SW480 (cell line): Measurements from ENCODE around the gene PCSK5.
A peak's percentile ranks its signal among the peaks of the same experiment; 100 is the strongest.
"Not testable (repeated sequence)": the region's sequence is repeated elsewhere in the genome, so short reads cannot be mapped to it uniquely, and the experiment has no call there.

ENCODE experiments used
- DNase-seq: peaks from one replicate; pipeline ENCODE4 v3.0.0-alpha.2; 2016; ENCODE audit warnings: low spot score

PCSK5 gene

DNA sequence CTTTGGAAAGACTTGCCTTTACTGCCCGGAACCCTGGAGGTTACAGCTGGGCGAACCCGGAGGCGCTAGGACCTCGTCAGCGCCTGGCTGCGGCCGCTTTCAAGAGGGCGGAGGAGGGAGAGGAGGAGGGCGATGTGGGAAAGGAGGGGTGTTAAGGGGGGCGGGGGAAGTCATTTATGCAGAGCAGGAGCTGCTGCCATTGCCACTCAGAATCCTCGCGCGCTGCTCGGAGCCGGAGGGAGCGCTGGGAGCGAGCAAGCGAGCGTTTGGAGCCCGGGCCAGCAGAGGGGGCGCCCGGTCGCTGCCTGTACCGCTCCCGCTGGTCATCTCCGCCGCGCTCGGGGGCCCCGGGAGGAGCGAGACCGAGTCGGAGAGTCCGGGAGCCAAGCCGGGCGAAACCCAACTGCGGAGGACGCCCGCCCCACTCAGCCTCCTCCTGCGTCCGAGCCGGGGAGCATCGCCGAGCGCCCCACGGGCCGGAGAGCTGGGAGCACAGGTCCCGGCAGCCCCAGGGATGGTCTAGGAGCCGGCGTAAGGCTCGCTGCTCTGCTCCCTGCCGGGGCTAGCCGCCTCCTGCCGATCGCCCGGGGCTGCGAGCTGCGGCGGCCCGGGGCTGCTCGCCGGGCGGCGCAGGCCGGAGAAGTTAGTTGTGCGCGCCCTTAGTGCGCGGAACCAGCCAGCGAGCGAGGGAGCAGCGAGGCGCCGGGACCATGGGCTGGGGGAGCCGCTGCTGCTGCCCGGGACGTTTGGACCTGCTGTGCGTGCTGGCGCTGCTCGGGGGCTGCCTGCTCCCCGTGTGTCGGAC is at the start of gene PCSK5:
PCSK5 (plus strand) TSS at position 202 of the 805 bp plus-strand sequence; CDS start at position 711, 509 bp downstream.
- DNase-seq = peak; percentile 96

DNA sequence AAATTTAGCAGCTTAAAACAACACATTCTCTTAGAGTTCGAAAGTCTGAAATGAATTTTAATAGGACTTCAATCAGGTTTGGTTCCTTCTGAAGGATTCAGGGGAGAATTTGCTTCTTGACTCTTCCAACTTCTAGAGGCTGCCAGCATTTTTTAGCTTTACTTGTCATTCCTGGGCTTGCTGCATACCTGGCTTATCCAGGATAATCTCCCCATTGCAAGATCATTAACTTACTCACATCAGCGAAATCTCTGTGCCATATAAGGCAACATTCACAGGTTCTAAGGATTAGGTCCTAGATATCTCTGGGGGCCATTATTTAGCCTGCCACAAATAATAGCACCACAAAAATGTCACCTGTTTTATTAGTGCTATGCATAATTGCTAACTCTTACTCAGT is 46.2 kb upstream of the PCSK5 start:
- no peak for DNase-seq

DNA sequence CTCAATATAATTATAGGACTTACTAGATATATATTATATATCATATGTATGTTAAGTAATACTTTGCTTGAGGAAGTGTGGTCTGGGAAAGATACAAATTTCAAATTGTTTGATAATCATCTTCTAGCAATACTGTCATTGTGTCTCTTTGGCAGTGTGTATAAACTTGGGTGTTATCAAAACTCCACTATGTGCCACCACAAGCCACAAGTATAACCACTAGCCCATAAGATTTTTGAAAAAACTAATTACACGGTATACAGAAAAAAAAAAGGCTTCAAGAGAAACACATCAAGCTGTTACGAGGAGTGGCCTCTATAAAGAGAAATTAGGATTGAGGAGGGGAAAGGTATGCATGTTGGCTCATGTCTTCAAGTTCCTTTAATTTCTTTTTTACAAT is 44.7 kb upstream of the PCSK5 start:
- DNase-seq = no peak

DNA sequence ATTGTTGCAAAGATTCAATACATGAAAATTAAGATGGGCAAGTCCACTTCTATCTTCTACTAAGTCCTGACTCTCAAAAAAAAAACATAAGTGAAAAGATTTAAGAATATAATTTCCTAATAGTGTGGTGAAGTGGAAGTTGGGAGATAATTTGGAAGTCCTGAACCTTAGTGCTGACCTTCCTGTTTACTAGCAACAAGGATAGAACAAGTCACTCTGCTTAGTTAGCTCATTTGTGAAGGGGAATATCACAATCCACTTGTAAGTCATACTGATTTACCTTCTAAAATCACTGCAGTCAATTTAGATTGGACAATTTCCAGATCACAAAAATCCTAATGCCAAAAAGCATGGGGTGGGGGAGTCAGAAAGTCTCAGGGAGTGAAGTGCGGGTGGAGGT is 43.4 kb upstream of the PCSK5 start:
- no peak for DNase-seq

DNA sequence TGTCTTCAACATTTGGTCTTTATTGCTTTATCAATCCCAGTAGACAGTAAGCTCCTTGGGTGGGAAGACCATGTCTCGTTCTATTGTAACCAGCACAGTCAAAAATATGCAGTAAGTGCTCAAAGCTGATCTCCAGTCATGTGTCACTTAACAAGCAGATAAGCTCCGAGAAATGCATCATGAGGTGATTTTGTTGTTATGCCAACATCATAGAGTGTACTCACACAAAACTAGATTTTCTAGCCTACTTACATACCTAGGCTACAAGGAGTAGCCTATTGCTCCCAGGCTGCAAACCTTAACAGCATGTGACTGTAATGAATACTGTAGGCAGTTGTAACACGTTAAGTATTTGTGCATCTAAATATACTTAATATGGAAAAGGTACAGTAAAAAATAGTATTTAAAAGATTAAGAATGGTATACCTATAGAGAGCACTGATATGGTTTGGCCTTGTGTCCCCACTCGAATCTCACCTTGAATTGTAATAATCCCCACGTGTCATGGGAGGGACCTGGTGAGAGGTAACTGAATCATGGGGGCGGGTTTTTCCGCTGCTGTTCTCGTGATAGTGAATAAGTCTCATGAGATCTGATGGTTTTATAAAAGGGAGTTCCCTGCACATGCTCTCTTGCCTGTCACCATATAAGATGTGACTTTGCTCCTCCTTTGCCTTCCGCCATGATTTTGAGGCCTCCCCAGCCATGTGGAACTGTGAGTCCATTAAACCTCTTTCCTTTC is 39.8 kb upstream of the PCSK5 start:
- DNase-seq = no peak

DNA sequence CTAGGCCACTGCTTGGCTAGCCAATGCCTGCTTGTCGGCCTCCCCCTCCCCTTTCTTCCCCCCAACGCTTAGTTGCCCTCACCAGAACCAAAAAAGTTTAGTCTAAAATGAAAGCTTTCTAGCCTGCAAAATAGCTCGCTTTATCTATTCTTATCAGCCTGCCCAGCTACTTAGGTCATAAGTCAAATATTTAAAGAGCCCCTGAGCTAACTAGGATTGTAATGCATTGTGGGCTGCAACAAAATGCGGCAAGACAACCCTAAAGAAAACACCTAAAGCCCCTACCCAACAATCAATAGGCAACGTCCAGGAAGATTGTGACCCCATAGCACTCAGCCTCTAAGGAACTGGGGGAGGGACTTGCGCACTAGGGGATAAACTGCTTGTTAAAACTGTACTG is 38.6 kb upstream of the PCSK5 start:
- DNase-seq = no peak

DNA sequence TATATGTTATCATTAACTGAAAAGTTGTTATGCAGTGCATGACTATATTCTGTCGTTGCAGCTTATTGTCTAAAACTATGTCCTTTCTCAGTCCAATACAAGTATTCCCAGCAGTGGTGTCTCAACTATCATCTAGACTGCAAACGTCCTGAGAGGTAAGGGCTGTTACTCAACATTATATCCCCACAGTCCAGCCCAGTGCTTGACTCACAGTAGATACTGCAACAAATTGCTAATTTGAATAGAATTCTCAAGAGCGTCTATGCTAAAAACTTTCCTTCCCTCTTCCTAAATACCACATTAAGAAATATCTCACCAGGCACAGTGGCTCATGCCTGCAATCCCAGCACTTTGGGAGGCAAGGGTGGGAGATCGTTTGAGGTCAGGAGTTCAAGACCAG is 37.7 kb upstream of the PCSK5 start:
- no peak for DNase-seq

DNA sequence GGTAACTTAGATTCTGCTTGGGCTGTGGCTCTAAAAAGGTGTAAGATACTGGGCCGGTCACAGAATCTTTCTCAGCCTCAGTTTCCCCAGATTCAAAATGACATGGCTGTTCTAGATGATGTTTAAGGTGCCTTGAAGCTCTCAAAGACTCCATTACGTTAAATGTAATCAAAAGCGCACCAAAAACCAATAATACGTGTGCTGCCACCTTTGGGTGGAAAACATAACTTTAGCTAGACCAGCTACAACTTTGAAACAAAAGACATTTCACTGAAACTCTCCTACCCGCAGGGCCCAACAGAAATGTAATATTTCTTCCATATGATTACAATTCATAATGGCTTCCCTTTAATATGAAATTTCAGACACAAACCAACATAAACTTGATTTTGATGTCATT is 35.0 kb upstream of the PCSK5 start:
- DNase-seq = peak; percentile 39

DNA sequence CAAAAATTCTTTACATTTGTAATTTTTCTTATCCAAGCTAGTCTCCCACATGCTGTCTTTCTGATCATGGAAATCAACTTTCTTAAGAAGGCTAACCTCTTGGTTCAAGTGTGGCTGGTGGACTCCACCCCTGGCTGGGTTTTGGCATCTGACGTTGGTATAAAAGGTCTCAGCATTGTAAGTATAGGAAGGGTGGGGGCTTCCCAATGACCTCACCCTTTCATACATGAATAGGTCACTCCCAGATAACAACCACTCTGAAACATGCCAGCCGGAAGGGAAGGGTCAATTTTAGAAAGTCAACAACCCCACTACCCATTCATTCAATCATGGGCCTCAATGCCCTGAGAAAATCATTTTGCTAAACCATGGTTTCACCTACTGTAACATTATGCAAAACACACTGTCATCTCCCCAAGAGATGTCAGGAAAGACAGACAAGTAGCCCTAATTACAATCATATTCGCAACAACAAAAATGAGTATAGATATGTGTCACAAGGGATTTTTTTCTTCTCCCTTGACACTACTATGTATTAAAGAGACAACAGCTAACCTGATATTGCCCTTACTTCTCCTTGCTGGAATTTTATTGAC is 31.9 kb upstream of the PCSK5 start:
- no peak for DNase-seq

DNA sequence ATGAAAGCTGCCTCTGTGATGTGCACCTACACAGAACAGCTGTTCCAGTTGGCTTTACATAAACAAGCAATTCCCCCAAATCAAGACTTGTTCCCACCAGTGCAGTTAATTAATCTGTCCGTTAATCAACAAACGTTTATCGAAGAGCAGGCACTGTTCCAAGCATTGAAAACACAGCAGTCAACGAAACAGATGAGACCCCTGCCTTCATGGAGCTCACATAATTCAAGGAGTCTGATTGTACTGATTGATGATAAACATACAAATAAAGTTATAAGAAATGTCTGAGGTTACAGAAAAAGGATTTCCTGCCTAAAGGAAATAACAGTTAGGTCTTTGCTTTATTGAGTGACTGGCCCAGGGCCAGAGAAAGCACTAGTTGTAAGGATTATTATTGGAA is 26.2 kb upstream of the PCSK5 start:
- no peak for DNase-seq

DNA sequence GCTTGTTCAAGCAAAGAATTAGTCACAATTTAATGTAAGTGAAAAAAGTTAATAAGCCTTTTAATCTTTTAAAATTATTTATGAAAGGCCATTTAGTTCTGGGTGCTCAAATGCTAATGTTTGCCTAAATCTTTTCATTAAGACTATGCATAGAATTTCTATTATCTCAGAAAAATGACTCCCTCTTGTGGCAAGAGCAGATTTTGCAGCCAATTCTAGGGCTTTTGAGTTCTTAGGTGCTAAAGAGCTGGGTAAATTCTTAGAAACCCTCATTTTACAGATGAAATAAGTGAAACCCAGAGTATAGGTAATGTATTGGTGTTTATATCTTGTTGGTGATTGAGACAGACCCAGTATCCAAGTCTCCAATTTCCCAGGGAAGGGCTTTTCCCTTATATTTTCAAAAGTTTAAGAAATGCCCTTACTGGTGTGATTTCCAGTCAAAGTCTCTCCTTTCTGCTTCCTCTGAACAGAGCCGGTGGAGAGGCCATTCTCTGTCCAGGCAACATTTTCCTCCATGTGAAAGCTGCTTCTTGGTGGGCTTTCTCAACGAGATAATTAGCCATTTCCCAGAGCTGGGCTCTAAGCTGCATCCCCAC is 24.1 kb upstream of the PCSK5 start:
- peak; percentile 43 for DNase-seq

DNA sequence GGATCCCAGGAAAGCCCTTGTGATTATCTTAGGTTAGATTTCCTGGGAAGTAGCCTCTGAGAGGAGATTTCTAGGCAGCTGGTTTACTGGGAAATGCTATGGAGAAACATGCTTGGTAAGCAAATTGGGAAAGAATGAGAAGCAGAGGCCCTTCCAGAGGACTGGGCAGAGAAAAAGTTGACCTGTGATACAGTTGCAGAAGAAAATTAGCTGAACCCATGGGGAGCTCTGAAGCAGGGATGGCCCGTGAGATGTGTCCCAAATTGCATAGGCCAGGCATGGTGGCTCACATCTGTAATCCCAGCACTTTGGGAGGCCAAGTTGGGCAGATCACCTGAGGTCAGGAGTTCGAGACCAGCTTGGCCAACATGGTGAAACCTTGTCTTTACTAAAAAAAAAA is 21.9 kb upstream of the PCSK5 start:
- not testable (repeated sequence) for DNase-seq

DNA sequence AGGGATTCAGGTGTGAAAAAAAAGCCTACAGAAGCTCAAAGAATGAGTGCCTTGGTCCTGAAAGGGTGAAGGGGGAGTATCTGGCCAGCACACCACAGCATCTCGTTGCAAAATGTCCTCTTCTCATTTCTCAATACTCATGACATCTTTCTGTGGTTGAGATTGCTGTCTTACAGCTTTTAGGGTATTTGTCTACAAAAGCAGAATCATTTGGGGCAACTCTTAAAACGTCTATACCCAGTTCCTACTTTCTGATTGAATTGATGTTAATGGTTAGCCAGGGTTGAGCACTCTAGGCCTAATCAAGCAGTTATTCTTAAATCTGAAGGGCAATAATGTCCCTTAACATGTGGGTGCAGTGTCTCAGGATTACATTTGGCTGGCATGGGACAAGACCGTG is 21.2 kb upstream of the PCSK5 start:
- no peak for DNase-seq

DNA sequence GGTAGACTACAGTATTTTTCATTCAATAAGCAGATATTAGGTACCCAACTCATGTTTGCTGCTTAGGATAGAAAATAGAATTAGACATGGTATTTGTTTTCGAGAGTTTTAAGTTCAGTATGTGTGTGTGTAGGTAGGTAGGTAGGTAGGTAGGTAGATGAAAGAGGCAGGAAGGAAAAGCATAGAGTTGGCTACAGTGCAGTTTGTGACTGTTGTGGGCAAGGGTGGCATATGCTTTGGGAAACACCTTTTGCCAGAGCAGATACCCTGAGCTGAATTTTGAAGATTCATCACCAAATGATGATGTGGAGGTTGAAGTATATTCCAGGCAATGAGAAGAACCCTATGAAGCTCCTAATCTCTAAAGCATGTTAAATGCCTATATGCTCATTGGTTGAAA is 20.0 kb upstream of the PCSK5 start:
- DNase-seq = no peak

DNA sequence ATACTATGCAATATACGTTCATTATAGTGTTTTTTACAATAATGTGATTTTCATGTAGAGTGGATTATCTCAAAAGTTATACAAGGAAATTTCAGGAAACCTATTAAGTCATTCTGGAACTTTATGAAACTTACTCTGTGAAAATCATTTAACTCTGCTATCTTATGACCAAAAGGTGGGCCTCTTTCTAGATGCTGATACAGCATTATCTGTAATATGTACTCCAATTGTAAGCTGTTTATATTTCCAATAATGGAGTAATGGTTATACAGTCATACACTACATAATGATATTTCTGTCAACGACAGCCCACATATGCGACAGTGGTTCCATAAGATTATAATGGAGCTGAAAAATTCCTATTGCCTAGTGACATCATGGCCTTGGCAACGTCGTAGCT is 18.8 kb upstream of the PCSK5 start:
- no peak for DNase-seq

DNA sequence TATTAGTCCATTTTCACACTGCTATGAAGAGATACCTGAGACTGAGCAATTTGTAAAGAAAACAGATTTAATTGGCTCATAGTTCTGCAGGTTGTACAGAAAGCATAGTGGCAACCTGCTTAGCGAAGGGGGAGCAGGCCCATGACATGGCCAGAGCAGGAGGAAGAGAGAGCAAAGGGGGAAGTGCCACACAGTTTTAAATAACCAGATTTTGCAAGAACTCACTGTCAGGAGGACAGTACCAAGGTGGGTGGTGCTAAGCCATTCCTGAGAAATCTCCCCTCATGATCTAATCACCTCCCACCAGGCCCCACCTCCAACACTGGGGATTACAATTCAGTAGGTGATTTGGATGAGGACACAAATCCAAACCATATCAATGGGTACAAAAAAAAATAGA is 16.8 kb upstream of the PCSK5 start:
- DNase-seq = no peak

DNA sequence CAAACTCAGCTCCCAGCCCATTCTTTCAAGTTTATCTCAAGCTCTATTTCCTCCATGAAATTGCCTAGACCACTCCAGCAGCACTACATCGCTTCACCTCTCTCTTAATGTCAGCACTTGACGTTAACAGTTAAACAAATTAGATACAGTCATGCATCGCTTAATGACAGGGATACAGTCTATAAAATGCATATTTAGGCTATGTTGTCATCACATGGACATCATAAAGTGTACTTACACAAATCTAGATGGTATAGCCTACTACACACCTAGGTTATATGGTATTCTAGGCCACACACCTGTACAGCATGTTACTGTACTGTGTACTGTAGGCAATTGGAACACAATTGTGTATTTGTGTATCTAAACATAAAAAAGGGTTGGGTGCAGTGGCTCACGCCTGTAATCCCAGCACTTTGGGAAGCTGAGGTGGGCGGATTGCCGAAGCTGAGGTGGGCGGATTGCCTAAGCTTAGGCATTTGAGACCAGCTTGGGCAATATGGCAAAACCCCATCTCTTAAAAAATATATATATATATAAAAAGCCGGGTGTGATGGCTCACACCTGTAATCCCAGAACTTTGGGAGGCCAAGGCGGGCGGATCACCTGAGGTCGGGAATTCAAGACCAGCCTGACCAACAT is 13.4 kb upstream of the PCSK5 start:
- no peak for DNase-seq

DNA sequence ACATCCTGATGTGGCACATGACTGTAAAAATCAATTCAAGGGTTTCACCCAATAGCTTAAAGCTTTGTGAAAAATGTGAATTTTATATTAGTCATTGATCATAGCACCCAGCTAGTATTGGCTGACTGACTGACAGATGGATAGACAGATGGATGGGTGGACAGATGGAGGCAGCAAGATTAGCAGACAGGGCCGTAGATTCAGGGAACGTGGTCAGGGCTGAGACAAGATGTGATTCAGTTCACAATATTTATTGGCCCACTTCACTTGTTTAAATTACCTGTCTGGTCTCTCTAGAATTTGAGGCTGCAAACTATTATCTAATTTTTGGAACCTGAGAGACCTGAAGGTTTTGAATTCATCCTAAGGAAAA is 12.0 kb upstream of the PCSK5 start:
- DNase-seq = no peak

DNA sequence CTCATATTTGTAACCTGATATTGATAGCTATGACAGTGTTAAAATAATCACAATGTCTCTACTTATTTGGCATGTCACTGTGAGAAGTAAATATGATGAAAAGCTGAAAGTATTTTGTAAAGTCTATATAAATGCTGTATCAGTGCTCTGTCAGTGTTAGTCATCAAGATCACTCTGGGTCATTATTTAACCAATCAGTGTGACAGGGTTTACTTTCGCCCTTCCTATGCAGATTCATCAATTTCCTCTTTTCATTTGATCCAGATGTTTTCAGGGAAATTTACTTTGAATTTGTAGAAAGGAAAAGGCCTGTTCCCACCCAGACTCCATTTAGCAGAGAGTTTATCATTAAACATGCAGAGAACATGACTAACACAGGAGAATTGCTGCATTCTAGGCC is 9.9 kb upstream of the PCSK5 start:
- no peak for DNase-seq

DNA sequence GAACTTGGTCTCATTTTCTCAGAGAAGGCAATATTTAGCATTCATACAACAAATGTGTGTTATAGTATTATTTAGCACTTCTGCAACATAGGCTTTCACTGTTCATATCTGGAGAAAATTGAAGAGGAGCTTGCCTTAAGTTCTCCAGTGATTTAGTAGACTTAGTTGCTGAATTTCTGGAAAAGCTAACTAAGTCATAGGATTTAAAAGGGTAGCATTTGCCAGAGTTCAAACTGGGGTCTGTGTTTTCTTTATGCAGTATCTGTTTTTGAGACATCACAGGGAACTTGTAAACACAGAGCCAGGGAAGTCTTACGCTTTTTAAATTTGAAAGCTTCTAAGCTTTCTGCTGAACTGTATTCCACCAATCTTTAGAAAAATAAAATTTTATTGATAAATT is 8.7 kb upstream of the PCSK5 start:
- no peak for DNase-seq

DNA sequence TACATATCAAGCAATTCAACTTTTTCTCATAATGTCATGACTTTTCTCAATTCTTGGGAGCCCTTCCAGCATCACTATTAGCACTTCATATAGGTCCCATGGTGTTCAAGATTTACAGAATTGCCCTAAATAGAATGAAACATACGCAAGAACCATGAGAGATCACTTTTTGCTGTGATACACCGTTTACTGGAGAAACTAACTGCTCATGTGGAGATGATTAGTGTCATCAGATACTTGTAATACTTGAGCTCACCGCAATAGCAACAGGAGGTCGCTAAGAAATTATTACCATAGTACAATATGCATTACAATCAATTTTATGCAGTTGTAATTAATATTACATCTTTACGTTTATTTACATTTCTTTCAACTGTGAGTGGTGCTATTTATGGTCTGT is 4.8 kb upstream of the PCSK5 start:
- no peak for DNase-seq

DNA sequence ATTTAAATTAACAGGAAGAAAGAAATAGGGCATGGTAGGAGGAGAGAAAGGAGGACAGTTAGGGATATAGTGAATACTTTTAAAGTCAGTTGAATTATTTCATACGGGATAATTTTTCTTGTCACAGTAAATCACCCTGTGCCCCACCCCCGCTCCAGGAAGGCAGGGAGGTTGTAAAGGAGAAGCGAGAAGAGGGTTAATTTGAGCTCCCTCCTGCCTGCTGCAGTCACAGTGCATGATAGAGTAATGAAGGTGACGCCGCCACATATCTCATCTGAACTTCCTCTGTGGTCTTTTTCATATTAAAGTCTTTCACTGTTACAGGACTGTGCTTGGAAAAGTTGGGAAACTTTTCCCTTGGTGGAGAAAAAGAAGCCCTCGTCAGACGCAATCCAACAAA is 896 bp upstream of the PCSK5 start:
- peak; percentile 44 for DNase-seq
